Measurements from ENCODE around the gene SORT1. TPM values are rescaled to one million over a fixed set of nuclear protein-coding genes. Genes with fewer than 3 reads are reported as not detected.

The SORT1 gene
- total RNA-seq, 3 donors from 2014 or later, result 89.8 to 109 (median 107) TPM

DNA sequence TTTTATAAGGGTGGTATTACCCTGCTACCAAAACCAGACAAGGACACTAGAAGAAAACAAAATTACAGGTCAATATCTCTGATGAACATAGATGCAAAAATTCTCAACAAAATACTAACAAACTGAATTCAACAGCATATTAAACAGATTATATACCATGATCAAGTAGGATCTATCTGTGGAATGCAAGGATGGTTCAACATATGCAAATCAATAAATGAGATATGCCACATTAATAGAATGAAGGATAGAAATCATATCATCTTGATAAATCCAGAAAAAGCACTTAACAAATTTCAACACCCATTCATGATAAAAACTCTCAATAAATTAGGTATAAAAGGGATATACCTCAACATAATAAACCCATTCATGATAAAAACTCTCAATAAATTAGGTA lies 66.6 kb downstream of the SORT1 start:
- intact Hi-C loops (cut with DNase I, micrococcal nuclease), result no loop called here
- Histone ChIP-seq H3K4me3 (no peak overlapping the region), H3K36me3 (ENCODE audit: low read depth) (peaks cover 4% of the 10 kb centered on the region), H3K9me3 (peaks cover 22% of the 10 kb centered on the region), H3K4me1 (ENCODE audit: low read depth) (no peaks in the 10 kb centered on the region)
- no peak for ATAC-seq
- TF ChIP-seq, protein P1, sequence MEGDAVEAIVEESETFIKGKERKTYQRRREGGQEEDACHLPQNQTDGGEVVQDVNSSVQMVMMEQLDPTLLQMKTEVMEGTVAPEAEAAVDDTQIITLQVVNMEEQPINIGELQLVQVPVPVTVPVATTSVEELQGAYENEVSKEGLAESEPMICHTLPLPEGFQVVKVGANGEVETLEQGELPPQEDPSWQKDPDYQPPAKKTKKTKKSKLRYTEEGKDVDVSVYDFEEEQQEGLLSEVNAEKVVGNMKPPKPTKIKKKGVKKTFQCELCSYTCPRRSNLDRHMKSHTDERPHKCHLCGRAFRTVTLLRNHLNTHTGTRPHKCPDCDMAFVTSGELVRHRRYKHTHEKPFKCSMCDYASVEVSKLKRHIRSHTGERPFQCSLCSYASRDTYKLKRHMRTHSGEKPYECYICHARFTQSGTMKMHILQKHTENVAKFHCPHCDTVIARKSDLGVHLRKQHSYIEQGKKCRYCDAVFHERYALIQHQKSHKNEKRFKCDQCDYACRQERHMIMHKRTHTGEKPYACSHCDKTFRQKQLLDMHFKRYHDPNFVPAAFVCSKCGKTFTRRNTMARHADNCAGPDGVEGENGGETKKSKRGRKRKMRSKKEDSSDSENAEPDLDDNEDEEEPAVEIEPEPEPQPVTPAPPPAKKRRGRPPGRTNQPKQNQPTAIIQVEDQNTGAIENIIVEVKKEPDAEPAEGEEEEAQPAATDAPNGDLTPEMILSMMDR (IDR thresholded peaks at IDR 0.05), result no peak
- DNase-seq, result no peak

DNA sequence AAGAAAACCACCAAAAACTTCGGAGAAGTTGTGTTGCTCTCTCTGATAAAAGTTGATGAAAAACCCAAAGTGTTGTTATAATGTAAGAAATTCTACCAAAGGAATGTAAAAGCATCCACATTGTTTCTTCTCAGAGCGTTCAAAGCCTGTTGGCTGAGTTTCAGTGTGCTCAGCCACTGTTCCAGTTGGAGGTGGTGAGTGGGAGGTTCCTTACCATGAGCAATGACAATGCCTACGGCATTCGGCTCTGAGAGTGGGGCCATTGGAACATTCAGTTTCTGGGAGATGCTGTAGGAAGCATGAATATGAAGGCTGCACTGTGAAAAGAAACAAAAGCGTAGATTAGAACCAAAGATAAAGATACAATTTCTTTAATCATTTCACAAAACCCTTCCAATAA lies 70.4 kb downstream of the SORT1 start:
- ATAC-seq (no peak), DNase-seq (no peak)
- H3K36me3 ChIP-seq (ENCODE audit: low read depth), result peaks cover 4% of the 10 kb centered on the region
- no peaks in the 10 kb centered on the region for H3K4me1 ChIP-seq (ENCODE audit: low read depth)
- H3K4me3 ChIP-seq, result no peak overlapping the region
- intact Hi-C loops (cut with DNase I, micrococcal nuclease), result no loop called here
- peaks cover 16% of the 10 kb centered on the region for H3K9me3 ChIP-seq
- TF ChIP-seq, protein P1 (IDR thresholded peaks at IDR 0.05), result no peak

DNA sequence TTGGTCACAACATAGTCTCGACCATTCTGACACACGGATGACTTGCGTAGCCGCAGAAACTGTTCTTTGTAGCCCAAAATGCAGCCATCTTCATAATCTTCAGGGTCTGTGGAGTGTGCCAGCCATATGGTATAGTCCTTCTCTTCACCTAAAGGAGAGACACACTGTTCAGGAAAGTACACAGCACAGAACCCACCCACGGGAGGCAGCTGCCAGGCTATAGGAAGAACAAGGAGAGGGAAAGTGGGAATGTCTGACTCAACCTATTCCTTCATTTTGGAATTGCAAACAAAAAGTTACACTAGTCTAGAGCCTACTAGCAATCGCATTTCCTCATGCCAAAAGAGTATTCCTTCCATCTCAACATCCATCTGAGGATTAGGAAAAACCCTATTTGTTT lies 74.7 kb downstream of the SORT1 start:
- TF ChIP-seq, protein P1 (IDR thresholded peaks at IDR 0.05), result no peak
- Histone ChIP-seq H3K9me3 (no peaks in the 10 kb centered on the region), H3K36me3 (ENCODE audit: low read depth) (peaks cover 4% of the 10 kb centered on the region), H3K4me3 (no peak overlapping the region), H3K4me1 (ENCODE audit: low read depth) (no peaks in the 10 kb centered on the region)
- ATAC-seq (no peak), DNase-seq (no peak)
- intact Hi-C loops (cut with DNase I, micrococcal nuclease), result no loop called here

DNA sequence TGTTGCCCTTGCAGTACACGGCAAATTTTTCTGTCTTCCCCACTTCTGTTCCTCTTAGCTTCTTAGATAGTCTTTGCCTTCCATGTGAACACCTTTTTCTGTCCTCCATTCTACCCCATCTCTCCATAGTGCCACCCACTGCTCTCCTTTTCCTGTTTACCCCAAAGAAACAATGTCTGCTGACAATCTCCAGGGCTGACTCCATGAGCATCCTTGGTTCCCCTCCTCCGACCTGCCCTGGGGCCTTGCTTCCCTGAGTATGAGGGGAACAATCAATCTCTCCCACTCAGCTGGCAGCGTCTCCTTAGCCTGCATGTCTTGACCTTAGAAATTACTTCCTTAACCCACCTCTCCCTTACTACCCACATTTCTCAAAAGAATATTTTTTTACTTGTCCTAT lies 78.6 kb downstream of the SORT1 start:
- ATAC-seq, result no peak

DNA sequence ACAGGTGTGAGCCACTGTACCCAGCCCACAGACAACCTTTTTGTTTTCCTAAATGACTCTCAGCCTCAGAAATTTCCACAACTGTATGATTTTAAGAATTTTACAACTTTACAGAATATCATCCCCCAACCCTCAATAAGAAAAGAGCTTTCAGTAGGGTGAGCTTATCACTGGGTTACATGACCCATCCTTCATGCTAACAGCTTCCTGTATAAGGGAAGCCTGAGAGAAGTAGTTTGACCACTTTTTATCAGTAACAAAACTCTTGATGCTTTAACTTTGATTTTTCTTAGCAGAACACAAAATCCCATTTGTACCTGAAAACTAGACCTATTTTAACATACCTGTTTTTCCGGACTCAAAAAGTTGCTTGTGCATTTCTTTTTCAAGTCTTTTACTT lies 81.2 kb downstream of the SORT1 start:
- no peaks in the 10 kb centered on the region for H3K36me3 ChIP-seq (ENCODE audit: low read depth)
- TF ChIP-seq, protein P1 (IDR thresholded peaks at IDR 0.05), result no peak
- intact Hi-C loops (cut with DNase I, micrococcal nuclease), result no loop called here

More for the DNA sequence above, 78.6 kb downstream of the SORT1 start:
- no peak for DNase-seq
- H3K9me3 ChIP-seq, result no peaks in the 10 kb centered on the region
- no peaks in the 10 kb centered on the region for H3K4me1 ChIP-seq (ENCODE audit: low read depth)
- TF ChIP-seq, protein P1 (IDR thresholded peaks at IDR 0.05), result no peak
- H3K36me3 ChIP-seq (ENCODE audit: low read depth), result no peaks in the 10 kb centered on the region
- intact Hi-C loops (cut with DNase I, micrococcal nuclease), result no loop called here
- H3K4me3 ChIP-seq, result no peak overlapping the region

DNA sequence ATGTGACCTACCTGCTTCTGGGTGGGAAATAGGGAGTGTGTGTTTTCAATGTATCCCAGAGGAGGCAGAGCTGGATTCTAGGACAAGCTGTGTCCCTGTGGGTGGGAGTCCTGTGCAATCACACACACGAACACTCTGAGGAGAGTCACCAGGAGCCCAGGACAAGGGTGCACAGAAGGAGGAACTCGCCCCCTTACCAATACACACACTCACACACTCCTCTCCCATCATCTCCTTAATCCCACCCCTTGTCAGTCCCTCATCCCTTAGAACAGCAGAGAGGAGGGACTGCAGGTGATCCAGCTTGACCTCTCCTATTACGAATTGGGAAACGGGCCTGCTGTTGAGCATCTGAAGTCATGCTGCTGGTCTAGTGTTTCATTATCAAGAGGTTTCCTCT lies 82.4 kb downstream of the SORT1 start:
- Histone ChIP-seq H3K9me3 (no peaks in the 10 kb centered on the region), H3K4me3 (no peak overlapping the region), H3K4me1 (ENCODE audit: low read depth) (no peaks in the 10 kb centered on the region), H3K36me3 (ENCODE audit: low read depth) (no peaks in the 10 kb centered on the region)
- DNase-seq (no peak), ATAC-seq (no peak)
- intact Hi-C loops (cut with DNase I, micrococcal nuclease), result no loop called here
- TF ChIP-seq, protein P1 (IDR thresholded peaks at IDR 0.05), result no peak

More for the DNA sequence above, 81.2 kb downstream of the SORT1 start:
- no peak for DNase-seq
- ATAC-seq, result no peak
- H3K4me1 ChIP-seq (ENCODE audit: low read depth), result no peaks in the 10 kb centered on the region
- H3K9me3 ChIP-seq, result no peaks in the 10 kb centered on the region
- H3K4me3 ChIP-seq, result no peak overlapping the region
